ENCODE measurements around the gene NMRK1.

GRCh38 chr9:75101004-75101588, 13.1 kb upstream of the NMRK1 start:
- TF ChIP-seq, protein P1, sequence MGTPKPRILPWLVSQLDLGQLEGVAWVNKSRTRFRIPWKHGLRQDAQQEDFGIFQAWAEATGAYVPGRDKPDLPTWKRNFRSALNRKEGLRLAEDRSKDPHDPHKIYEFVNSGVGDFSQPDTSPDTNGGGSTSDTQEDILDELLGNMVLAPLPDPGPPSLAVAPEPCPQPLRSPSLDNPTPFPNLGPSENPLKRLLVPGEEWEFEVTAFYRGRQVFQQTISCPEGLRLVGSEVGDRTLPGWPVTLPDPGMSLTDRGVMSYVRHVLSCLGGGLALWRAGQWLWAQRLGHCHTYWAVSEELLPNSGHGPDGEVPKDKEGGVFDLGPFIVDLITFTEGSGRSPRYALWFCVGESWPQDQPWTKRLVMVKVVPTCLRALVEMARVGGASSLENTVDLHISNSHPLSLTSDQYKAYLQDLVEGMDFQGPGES (IDR thresholded peaks at IDR 0.05; ENCODE audit: low read depth, low read length): no peak
- TF ChIP-seq, protein P2, sequence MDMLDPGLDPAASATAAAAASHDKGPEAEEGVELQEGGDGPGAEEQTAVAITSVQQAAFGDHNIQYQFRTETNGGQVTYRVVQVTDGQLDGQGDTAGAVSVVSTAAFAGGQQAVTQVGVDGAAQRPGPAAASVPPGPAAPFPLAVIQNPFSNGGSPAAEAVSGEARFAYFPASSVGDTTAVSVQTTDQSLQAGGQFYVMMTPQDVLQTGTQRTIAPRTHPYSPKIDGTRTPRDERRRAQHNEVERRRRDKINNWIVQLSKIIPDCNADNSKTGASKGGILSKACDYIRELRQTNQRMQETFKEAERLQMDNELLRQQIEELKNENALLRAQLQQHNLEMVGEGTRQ (IDR thresholded peaks at IDR 0.05; ENCODE audit: borderline replicate concordance, low read depth, low read length): no peak
- TF ChIP-seq EP300 (IDR thresholded peaks at IDR 0.05; ENCODE audit: borderline replicate concordance in 1 of 2, low read depth in 1 of 2, low read length in 1 of 2) (no peak), CTCF (IDR thresholded peaks at IDR 0.05) (no peak), RAD21 (IDR thresholded peaks at IDR 0.05; ENCODE audit: low read length) (no peak), REST (IDR thresholded peaks at IDR 0.05; ENCODE audit: low read depth, low read length) (no peak), NRF1 (IDR thresholded peaks at IDR 0.05; ENCODE audit: low read depth, low read length) (no peak), TAF1 (IDR thresholded peaks at IDR 0.05; ENCODE audit: borderline replicate concordance, low read depth, low read length) (no peak), EZH2phosphoT487 (IDR thresholded peaks at IDR 0.05; ENCODE audit: borderline replicate concordance, low read depth) (no peak), SIN3A (IDR thresholded peaks at IDR 0.05; ENCODE audit: borderline replicate concordance, low read depth, low read length) (no peak)
